Germinal center (tissue), 1 donor: Measurements from ENCODE around the gene RPA4.
"Not testable (repeated sequence)": the region's sequence is repeated elsewhere in the genome, so short reads cannot be mapped to it uniquely, and the experiment has no call there.

ENCODE experiments used
- DNase-seq: peaks from one replicate; pipeline ENCODE4 v3.0.0; 2012; ENCODE audit warnings: mixed read lengths, low spot score

The RPA4 gene, protein sequence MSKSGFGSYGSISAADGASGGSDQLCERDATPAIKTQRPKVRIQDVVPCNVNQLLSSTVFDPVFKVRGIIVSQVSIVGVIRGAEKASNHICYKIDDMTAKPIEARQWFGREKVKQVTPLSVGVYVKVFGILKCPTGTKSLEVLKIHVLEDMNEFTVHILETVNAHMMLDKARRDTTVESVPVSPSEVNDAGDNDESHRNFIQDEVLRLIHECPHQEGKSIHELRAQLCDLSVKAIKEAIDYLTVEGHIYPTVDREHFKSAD

DNA sequence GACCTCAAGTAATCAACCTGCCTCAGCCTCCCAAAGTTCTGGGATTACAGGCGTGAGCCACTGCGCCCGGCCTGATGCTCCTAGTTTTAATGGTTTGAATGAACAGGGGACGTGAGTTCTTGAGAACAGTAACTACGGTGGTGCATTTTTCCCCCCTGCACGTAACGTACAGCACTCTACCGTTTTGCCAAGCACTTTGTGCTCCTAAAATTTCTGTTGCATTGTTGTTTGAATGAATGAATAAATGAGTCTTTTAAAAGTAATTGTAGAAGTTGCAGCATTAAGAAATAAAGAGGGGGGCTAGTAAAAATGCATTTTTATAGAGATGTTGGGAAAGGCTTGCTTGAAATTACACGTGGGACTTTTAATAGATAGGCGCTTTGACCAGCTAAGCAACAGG is at the start of gene RPA4:
Gene RPA4 (plus strand): TSS at position 301 of the 400 bp plus-strand sequence. CDS start 403 bp downstream, outside the sequence.
- DNase-seq, result no peak

DNA sequence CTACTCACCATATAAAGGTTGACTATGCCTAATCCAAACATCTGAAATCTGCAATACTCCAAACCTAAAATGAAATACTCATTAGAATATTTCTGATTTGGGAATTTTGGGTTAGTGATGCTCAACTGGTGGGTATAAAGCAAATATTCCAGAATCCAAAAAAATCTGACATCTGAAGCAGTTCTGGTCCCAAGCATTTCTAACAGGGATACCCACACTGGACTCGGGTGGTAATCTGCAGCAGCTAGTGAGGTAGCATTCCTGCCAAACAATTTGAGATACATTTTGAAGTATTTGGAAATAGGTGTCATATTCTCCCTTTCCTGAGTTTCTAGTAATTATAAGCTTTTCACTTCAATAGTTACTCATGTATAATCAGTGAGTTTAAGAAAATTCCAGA is 49.6 kb upstream of the RPA4 start:
- no peak for DNase-seq

DNA sequence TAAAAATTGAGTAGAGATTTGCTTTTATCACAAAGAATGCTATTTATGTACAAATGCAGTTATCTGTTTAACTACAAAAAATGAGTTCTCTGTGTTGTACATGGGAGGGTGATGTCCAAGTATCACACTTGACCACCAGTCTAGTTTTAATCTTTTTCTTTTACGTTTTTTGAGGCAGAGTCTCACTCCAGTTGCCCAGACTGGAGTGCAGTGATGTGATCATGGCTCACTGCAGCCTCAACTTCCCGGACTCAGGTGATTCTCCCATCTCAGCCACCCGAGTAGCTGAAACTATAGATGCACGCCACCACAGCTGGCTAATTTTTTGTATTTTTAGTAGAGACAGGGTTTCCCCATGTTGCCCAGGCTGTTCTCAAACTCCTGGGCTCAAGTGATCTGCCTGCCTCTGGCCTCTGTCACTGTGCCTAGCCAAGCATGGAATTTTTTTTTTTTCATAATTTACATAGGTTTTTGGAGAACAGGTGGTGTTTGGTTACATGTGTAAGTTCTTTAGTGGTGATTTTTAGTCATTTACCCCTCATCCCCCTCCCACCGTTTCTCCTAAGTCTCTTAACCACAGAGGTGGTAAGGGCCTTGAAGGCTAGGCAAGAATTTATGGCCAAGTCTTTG is 47.9 kb upstream of the RPA4 start:
- peak; percentile 27 for DNase-seq

DNA sequence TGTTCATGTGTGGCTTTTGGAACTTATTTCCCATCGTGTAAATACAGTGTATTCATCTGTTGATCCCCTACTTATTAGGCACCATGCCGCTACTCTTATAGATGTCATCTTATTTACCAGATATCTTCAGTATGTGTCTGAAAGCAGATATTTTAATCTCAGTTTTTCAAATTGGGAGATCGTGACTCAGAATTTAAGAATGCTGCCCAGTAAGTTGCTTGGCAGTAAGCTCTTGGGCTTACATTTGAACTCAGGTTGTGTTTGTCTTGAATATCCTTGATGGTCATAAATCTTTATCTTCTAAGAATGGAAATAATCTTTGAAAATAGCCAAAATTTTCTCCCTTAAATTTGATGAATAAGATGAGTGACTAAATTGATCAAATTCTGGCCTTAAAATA is 45.9 kb upstream of the RPA4 start:
- no peak for DNase-seq

DNA sequence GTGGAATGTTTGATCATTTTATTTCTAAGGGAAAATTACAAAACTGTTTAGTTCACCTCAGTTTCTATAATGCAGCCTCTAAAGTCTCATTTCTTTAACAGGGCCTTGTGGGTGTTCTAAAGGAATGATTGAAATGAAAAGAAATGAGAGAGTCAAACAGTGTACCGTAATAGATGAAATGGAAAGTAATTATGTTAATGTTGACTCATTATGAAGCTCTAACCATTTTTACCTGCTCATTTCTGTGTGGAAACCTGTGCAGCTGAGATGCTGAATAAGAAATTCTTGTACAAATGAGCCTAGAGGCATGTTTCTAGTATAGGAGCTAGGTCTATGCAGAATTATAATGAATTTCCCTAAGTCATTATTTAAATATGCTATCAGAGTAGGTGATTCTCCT is 45.2 kb upstream of the RPA4 start:
- no peak for DNase-seq

DNA sequence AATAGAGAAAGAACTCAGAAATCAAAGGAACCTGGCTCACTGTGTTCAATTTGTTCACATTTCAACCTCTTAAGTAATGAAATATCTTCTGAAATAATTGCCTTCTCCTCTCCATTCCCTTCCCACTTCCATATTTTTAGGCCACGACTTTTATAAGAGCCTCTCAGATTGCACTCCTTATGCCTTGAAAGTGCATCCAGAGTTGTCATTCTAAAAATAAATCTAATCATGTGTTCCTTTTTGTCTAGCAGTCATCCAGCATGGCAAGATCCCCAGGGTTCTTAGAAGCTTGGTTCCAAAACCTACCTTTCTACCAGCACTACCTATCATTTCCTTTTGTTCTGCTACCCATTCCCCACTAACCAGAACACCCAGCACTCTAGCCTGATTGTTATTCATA is 42.4 kb upstream of the RPA4 start:
- DNase-seq, result no peak

DNA sequence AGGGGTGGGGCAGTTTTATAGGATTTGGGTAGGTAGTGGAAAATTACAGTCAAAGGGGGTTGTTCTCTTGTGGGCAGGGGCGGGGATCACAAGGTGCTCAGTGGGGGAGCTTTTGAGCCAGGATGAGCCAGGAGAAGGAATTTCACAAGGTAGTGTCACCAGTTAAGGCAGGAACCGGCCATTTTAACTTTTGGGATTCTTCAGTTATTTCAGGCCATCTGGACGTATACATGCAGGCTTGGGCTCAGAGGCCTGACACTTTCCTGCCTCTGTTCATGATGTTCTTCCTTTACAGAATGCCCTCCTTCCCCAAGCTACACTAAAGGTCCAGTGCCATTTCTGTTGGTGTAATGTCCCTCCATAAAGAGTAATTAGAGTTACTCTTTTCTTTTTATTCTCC is 41.8 kb upstream of the RPA4 start:
- DNase-seq, result not testable (repeated sequence)

DNA sequence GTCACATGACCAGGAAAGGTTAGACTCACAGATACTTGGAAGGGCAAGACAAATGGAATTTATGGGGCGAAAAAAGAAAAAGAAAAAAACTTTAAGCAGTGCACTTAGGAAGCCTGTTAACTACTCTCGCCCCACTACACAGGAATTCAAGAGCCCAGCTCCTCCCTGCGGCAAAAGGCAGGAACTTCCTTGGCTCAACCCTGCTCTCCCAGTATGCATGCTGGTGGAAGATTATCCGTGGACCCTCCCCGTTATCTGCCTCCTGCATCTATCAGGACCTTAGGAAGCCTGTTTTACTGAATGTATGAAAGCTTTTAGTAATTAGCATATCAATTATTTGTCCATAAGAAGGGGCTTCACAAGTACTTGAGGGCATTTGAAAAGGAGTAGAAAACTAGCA is 40.1 kb upstream of the RPA4 start:
- no peak for DNase-seq

DNA sequence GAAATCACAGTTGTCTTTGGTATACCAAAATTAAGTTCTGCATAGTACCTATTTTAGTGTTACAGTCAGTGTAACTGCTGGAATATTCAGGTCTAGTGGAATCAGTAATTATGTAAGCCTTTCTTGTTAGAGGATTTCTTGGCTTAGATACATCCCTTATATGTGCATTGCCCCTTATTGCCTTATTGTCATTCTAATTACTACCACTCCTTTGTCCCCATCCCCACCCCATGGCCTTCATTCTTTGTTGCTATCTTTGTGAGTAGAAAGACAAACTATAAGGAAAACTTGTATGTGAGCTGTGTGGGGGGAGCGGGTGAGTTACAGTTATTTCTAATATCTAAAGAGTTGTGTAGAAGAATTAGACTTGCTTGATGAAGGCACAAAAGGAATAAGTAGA is 36.9 kb upstream of the RPA4 start:
- DNase-seq, result no peak

DNA sequence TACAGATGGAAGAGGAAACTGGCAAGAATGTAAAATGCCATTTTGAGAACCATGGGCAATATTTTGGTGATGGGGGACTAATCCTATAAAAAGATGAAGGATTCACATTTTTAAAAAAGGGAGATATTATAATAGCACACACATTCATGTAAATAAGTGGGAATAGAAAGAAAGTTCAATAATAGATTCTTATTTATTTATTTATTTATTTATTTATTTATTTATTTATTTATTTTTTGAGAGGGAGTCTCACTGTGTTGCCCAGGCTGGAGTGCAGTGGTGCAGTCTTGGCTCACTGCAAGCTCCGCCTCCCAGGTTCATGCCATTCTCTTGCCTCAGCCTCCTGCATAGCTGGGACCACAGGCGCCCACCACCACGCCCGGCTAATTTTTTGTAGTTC is 24.3 kb upstream of the RPA4 start:
- not testable (repeated sequence) for DNase-seq

DNA sequence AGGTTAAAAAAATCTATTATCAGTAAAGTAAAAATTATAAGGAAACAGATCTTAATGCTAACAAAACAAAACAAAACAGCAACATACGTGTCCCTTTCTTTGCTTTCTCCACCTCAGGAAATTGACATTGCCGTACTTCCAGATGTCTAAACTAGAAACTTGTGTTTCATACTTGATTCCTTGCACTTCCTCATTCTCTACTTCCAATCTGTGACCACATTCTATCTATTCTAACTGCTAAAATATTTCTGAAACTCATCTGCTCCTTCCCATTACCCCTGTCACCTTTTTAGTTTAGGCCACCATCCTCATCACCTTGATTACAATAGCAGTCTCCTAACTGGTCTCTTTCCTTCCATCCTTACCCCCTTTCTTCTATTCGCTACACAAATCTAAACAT is 22.5 kb upstream of the RPA4 start:
- DNase-seq, result no peak

DNA sequence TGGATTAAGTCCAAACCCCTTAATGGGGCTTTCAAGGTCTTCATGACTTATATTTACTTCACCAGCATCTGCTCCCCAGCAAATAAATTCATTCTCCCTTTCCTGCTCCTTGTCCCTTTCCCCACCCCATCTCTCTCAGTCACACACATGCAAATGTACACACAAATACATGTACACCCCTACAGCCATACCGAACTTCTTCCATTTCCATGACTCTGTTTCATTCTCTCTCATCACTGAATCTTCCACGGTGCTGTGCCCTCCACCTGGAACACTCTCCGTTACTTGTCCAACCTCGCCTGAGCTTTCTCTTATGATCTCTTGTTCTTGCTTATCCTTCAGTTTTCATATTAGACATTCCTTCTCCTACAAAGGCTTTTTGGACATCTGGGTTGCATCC is 22.0 kb upstream of the RPA4 start:
- no peak for DNase-seq

DNA sequence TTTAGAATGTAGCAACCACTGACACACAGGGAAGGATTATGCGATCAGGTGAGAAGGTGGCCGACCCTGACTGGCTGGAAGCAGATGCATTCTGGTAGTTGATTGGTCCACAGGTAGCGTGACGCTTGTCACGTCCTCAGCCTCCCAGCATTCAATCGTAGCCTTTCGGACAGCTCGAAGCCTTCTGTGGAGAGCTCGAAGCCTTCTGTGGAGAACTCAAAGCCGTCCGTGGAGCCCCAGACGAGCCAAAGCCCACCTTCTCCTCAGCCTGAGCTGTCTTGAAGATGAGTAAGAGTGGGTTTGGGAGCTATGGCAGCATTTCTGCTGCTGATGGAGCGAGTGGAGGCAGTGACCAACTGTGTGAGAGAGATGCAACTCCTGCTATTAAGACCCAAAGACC is 319 bp downstream of the RPA4 start:
- DNase-seq, result no peak

DNA sequence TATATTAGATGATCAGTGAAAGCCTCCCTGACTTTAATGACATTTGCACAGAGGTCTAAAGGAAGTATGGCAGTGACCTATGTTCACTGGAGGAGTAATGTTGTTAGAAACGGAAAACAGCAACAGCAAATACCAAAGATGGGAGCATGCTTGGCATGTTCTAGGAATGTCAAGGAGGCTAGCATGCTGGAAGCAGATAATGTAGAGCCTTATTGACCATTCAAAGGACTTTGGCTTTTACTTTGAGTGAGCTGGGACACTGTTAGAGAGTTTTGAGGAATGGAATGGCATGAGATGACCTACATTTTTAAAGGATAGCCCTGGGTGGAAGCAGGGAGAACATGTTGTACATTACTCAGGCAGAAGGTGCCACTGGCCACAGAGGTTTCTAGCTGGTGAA is 6.0 kb downstream of the RPA4 start:
- DNase-seq, result no peak

DNA sequence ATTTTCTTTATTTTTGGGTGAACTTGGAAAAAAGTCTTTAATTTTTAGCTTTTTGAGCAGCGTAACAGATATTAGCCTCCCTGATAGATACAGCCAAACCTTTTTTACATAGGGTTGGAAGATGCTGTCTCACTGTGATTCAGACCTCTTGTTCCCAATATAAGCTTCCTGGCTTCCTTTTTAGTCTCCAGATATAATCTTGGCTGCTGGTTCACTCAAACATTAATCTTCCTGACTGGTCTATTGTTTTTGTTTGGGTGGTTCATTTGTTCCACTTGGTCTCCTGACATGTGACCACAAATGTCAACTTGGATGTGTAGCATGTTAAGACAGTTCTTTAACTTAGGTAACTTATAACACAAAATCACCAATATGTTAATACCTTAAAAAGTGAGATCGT is 23.0 kb downstream of the RPA4 start:
- no peak for DNase-seq

DNA sequence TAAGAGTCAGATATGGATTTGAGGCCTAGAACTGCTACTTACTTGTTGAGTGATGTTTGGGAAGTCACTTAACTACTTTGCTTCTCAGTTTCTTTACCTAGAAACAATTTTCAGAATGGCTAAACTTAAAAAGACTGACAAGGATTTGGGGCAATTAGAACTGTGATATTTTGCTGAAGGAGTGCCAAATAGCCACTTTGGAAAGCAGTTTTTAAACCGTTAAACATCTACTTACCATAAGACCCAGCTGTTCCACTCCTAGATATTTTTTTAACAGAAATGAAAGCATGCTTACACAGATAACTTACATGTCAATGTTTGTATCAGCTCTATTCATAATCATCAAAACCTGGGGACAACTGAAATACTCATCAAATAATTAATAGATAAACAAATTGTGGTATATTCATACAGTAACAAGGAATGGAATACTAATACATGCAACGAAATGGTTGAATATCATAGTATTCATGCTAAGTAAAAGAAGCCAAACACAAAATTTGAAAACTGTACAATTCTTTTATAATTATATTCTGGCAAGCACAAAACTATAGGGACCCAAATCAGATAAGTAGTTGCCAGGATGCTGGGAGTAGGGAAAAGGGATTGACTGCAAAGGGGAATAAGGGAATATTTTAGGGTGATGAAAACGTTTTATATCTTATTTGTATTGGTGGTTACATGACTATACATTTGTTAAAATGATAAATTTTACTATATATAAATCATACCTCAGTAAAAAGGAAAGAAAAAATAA is 24.0 kb downstream of the RPA4 start:
- DNase-seq, result no peak

DNA sequence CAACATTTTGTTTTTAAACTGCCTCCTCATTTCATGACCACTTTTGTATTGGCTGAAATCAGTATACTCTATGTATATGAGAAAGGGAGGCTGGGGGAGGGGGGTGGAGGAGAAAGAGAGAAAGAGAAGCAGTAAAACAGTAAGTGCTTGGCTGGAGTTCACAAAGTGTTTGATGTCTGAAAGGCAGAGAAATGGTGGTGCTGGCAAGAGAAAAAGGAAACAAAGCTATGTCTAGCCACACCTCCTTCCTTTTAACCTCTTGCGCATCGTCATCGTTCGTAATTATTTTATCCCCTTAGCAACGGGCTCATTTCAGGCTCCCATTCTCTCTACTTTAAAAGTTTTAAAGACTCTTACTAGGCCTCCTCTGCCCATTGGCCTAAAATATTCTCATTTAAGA is 25.6 kb downstream of the RPA4 start:
- DNase-seq, result no peak

DNA sequence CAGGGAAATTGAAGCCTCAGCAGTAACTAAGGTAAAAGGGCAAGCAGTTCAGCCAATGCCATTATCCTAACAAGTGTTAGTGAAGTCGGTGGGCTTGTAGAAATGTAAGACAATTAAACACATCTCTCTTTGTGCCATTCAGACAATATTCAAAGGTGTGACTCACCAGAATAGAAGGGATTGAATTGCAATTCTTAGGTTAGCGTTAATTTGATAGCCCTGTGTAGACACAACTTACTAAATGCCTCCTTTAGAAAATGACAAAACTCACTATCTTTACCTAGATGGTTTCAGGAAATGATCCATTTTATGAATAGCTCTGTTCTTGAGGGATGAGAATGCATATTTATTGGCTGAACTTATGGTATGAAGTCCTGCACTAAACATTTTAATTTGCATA is 35.2 kb downstream of the RPA4 start:
- DNase-seq, result no peak

DNA sequence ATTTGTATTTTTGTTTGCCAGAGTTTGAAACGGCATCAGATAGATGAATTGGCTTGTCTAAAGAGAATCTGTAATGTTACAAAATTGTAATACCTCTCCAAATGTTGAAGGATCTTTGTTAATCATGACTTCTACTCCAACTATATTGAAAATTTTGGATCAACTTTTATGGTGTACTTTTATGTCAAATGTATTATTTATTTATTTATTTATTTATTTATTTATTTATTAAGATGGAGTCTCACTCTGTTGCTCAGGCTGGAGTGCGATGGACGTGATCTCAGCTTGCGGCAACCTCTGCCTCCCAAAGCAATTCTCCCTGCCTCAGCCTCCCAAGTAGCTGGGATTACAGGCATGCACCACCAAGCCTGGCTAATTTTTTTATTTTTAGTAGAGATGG is 36.0 kb downstream of the RPA4 start:
- no peak for DNase-seq

DNA sequence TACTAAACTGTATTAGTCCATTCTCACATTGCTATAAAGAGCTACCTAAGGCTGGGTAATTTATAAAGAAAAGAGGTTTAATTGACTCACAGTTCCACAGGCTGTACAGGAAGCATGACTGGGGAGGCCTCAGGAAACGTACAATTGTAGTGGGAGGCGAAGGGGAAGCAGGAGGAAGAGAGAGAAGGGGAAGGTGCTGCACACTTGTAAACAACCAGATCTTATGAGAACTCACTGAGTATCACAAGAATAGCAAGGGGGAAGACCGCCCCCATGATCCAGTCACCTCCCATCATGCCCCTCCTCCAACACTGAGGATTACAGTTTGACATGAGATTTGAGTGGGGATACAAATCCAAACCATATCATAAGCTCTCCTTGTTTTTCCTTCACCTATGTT is 40.9 kb downstream of the RPA4 start:
- no peak for DNase-seq

DNA sequence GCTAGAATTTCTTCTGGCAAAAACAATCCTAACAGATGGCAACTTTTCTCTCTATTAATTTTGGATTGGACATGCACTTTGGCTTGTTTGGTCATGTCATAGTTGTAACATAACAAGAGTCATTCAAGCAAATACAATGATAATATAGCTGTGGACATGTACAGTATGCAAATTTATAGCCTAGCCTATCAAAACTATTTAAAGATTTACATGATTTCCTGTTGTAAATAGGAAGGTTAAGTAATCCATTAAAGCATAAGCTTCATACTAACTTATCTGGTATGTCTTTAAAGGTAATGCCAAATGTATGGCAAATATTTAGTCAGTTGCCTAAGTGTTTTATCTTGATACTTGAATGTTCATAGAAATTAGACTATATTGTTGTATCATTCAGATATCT is 45.3 kb downstream of the RPA4 start:
- DNase-seq, result no peak
